Ishikawa (cell line): Measurements from ENCODE around the gene OPCML.

Experiments
- EP300 ChIP-seq: IDR thresholded peaks from 2 replicates; pipeline ENCODE4 v1.6.1; 2012; ENCODE audit warnings: borderline replicate concordance
- FOXM1 ChIP-seq: IDR thresholded peaks from 2 replicates; pipeline ENCODE4 v1.6.1; 2012; ENCODE audit warnings: low read depth, borderline replicate concordance
- RAD21 ChIP-seq: IDR thresholded peaks from 2 replicates; pipeline ENCODE4 v1.6.1; 2012; ENCODE audit warnings: low read depth
- TAF1 ChIP-seq: IDR thresholded peaks from 2 replicates; pipeline ENCODE4 v1.6.1; 2012; ENCODE audit warnings: low read depth, mild to moderate bottlenecking
- TF ChIP-seq, protein P1 (sequence below): IDR thresholded peaks from 2 replicates; pipeline ENCODE4 v1.6.1; 2012; ENCODE audit warnings: low read depth, mild to moderate bottlenecking

DNA sequence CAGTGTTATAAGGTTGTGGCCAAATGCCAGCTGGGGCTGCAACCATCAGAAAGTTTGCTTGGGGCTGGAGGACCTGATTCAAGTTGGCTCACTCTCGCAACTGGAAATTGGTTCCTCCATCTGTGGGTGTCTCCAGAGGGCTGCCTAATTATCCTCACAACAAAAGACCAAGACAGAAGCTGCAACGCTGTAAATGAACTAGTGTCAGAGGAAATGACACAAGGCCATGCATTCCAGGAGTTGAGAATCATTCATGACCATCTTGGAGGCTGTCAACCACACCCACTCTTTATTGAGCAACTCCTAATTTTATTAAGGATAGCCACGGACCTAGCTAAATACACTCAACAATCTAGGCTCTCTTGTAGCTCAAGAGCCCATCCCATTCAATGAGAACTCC lies 1060.8 kb downstream of the OPCML start:
- TF ChIP-seq FOXM1 = no peak
- TF ChIP-seq, protein P1, sequence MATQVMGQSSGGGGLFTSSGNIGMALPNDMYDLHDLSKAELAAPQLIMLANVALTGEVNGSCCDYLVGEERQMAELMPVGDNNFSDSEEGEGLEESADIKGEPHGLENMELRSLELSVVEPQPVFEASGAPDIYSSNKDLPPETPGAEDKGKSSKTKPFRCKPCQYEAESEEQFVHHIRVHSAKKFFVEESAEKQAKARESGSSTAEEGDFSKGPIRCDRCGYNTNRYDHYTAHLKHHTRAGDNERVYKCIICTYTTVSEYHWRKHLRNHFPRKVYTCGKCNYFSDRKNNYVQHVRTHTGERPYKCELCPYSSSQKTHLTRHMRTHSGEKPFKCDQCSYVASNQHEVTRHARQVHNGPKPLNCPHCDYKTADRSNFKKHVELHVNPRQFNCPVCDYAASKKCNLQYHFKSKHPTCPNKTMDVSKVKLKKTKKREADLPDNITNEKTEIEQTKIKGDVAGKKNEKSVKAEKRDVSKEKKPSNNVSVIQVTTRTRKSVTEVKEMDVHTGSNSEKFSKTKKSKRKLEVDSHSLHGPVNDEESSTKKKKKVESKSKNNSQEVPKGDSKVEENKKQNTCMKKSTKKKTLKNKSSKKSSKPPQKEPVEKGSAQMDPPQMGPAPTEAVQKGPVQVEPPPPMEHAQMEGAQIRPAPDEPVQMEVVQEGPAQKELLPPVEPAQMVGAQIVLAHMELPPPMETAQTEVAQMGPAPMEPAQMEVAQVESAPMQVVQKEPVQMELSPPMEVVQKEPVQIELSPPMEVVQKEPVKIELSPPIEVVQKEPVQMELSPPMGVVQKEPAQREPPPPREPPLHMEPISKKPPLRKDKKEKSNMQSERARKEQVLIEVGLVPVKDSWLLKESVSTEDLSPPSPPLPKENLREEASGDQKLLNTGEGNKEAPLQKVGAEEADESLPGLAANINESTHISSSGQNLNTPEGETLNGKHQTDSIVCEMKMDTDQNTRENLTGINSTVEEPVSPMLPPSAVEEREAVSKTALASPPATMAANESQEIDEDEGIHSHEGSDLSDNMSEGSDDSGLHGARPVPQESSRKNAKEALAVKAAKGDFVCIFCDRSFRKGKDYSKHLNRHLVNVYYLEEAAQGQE = no peak
- TF ChIP-seq RAD21 = no peak
- TF ChIP-seq TAF1 = no peak
- no peak for TF ChIP-seq EP300
